ENCODE measurements around the gene NTM.

- TF ChIP-seq EZH2 (IDR thresholded peaks at IDR 0.05; ENCODE audit: insufficient read depth, poor library complexity, severe bottlenecking), result no peak
- no peak for TF ChIP-seq EZH2phosphoT487 (IDR thresholded peaks at IDR 0.05; ENCODE audit: insufficient read depth, low read depth)
These were observed 111.6 kb downstream of the NTM start for GRCh38 chr11:131481971-131482370.

All from GM23248 (cell line).